RWPE1 (cell line): ENCODE measurements around the gene AKAP13.

Experiments
- CTCF ChIA-PET: fragments of 350-600 bp; sonication (Branson Sonifier 250); formaldehyde crosslinking; extraction: SDS; loops from one replicate; lab custom pipeline; 2021; lab: Yijun Ruan, JAX
- POLR2A ChIA-PET: fragments of 400-600 bp; formaldehyde crosslinking; extraction: SDS; loops from one replicate; lab custom pipeline; 2020; ENCODE audit warnings: antibody characterized with exemption; ENCODE audit not compliant: low non-redundant PET; lab: Yijun Ruan, JAX
- DNase-seq: peaks from one replicate; pipeline ENCODE4 v3.0.0; 2012; ENCODE audit warnings: low spot score
- H3K27ac ChIP-seq: fragments of 450-650 bp; 2 replicates; pipeline ENCODE4 v1.5.1; 2017
- TF ChIP-seq, protein P1 (sequence below): fragments of 450-650 bp; conservative IDR thresholded peaks from 2 replicates; pipeline ENCODE4 v1.5.1; 2017; ENCODE audit warnings: low read depth, mild to moderate bottlenecking

AKAP13 gene

DNA sequence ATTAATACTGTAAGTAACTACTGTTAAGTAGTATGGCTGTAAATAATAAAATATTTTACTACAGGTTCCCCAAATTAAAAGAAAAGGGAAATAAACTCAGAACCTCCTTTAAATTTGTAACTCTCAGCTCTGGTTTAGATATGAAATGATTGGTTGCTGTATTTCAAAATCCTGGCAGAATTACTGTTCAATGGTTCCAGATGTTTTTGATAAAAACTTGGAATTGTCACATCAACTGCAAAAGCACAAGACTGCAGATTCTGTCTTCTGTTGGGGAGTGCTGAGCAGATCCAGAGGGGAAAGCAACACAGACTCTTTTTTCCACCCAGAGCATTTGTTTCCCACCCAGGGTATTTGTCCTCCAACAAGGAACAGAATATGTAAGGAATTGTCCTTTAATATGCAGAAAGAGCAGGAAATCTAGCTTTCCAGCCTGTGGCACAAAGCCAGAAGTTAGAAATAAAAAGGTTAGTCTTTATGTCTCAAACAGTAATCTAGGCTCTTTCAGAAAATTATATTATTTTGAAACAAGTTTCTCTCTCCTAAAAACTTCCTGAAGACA, 236.2 kb downstream of the AKAP13 start:
- TF ChIP-seq, protein P1, sequence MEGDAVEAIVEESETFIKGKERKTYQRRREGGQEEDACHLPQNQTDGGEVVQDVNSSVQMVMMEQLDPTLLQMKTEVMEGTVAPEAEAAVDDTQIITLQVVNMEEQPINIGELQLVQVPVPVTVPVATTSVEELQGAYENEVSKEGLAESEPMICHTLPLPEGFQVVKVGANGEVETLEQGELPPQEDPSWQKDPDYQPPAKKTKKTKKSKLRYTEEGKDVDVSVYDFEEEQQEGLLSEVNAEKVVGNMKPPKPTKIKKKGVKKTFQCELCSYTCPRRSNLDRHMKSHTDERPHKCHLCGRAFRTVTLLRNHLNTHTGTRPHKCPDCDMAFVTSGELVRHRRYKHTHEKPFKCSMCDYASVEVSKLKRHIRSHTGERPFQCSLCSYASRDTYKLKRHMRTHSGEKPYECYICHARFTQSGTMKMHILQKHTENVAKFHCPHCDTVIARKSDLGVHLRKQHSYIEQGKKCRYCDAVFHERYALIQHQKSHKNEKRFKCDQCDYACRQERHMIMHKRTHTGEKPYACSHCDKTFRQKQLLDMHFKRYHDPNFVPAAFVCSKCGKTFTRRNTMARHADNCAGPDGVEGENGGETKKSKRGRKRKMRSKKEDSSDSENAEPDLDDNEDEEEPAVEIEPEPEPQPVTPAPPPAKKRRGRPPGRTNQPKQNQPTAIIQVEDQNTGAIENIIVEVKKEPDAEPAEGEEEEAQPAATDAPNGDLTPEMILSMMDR: no peak
- no peak overlapping the region for H3K27ac ChIP-seq
- POLR2A ChIA-PET: no interaction called here
- CTCF ChIA-PET: no interaction called here
- no peak for DNase-seq

DNA sequence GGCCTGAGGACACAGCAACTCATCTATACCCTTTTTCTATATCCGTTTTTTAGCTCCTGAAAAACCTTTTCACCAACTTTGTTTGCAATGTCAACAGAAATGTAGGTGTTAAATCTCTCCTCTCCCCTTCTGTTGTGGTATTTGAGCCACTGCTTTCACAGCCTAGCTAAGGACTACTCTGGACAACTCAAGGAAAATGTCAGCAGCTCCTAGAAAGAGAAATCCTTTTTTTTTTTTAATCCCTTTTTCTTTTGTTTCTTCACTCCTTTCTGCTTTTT, 237.8 kb downstream of the AKAP13 start:
- no peak for DNase-seq
- POLR2A ChIA-PET: no interaction called here
- no peak overlapping the region for H3K27ac ChIP-seq
- TF ChIP-seq, protein P1: no peak
- CTCF ChIA-PET: interaction anchor here (0.6 kb wide), 1 partner anchor 894 kb away, joined by 4 read pairs; no protein-coding TSS in a partner anchor

DNA sequence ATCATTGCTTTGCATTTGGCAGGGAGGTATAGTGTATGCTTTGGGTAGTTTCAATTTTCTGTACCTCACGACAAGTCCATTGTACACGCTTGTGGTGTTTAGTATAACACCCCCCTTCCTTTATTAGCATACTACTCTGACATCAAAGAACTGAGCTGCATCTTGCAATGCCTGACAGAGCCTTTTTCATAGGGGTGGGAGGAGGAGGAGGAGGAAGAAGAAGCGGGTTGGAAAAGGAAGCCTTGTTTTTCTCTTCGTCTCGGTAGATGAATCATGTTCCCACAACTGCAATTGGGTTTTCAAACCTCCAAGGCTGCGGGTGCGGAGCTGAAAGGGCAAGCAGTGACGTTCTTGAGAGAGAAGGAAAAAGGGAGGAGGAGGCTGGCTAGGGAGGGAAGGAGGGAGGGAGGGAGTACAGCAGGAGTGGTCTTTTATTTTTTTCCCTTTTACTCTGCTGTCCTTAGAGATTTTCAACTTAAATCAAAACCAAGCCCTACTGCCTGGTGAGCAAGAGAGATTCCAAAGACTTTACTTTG, 238.6 kb downstream of the AKAP13 start:
- DNase-seq: peak; percentile 60
- peak overlapping the region; percentile 53 for H3K27ac ChIP-seq
- ChIA-PET CTCF (no interaction called here), POLR2A (no interaction called here)
- TF ChIP-seq, protein P1: no peak

DNA sequence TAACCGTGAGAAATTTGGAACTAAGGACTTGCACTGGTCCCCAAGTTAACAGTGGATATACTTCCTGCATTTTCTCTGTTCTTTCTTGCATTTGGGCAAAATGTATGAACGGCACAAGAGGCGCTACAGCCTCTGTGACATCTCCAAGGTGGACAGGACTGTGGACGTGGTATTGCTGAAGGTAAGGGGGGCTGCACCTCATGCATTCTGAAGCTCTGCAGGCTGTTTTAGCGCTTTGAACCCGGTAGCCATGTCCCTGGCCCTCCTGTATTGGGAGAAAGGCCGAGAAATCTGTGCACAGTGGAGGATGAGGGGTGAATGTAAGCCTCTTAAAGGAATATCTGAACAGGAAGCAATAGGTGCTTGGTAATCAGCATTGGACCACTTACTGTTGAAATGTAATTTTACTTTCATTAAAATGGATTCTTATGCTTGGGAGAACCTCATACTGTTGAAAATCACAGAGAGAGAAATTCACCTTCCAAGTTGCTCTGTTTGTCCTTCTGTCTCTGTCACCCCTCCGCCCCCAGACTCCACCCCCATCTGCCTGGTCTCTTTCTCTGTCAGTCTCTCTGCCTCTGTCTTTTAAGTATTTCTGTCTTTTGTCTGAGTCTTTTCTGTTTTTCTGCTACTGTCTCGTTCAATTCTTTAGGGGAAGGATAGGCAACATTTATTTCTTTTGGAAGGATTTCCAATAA, 239.7 kb downstream of the AKAP13 start:
- no peak for DNase-seq
- ChIA-PET CTCF (no interaction called here), POLR2A (no interaction called here)
- TF ChIP-seq, protein P1: no peak
- 0 out of 2 replicates have a peak overlapping the region, but pooled peaks have one; percentile 29 for H3K27ac ChIP-seq

DNA sequence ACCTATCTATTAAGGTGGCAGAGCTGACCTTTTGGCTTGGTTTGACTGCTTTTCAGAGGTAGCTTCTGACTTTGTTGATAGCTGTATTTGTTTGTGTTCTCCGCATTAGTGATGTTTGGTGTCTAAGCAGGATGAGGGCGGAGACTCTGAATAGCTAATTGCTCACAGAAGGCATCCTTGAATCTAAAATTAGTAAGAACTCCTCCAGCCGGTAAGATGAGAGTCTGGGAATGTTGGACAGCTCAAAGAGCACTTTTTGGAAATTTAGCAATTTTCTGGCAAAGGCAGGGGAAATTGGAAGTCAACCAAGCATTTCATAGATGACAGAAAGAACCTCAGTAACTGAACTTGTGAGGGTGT, 240.3 kb downstream of the AKAP13 start:
- no peak overlapping the region for H3K27ac ChIP-seq
- TF ChIP-seq, protein P1: no peak
- DNase-seq: no peak
- POLR2A ChIA-PET: no interaction called here
- CTCF ChIA-PET: no interaction called here

DNA sequence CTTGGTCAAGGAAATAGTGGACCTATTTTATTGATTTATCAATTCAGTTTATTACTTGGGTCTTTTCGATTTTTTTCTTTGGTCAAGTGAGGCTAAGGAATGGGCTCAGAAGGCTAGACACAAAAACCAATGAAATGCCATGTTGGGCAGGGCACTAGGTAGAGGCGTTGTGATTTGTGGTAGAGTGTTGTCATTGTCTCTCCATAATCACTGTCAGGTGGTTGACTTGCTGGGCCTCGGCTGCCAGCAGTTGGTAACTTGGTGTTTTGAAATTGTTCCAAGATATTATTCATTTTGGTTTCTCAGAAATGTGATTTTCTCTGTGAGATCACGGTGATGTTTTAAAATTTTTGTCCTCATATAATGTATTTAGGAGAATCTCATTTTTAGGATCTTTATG, 240.7 kb downstream of the AKAP13 start:
- no peak for DNase-seq
- CTCF ChIA-PET: no interaction called here
- TF ChIP-seq, protein P1: no peak
- POLR2A ChIA-PET: no interaction called here
- no peak overlapping the region for H3K27ac ChIP-seq
